AG09309 (cell line): ENCODE results near the gene VAPA.
A peak's percentile ranks its signal among the peaks of the same experiment; 100 is the strongest.

Experiments
- DNase-seq: peaks from one replicate; pipeline ENCODE4 v3.0.0-alpha.2; 2010; ENCODE audit warnings: low read depth
- H3K4me3 ChIP-seq: 2 replicates; pipeline ENCODE4 v1.5.1; 2011; ENCODE audit warnings: mild to moderate bottlenecking, low read depth, low read length, moderate library complexity; ENCODE audit not compliant: control insufficient read depth
- CTCF ChIP-seq: IDR thresholded peaks from 2 replicates; pipeline ENCODE4 v1.5.1; 2011; ENCODE audit warnings: mild to moderate bottlenecking, low read depth, low read length, inconsistent platforms; ENCODE audit not compliant: insufficient read depth, control insufficient read depth; ENCODE audit errors: missing control alignments

VAPA gene

GRCh38 chr18:9876867-9877654, 36.8 kb upstream of the VAPA start:
- DNase-seq = peak; percentile 88
- H3K4me3 ChIP-seq = peak overlapping the region; percentile 29
- TF ChIP-seq CTCF = no peak

- no peak for DNase-seq
- no peak for TF ChIP-seq CTCF
- H3K4me3 ChIP-seq = peak overlapping the region; percentile 29
Observed at GRCh38 chr18:9877655-9878014, 36.2 kb upstream of the VAPA start.

DNA sequence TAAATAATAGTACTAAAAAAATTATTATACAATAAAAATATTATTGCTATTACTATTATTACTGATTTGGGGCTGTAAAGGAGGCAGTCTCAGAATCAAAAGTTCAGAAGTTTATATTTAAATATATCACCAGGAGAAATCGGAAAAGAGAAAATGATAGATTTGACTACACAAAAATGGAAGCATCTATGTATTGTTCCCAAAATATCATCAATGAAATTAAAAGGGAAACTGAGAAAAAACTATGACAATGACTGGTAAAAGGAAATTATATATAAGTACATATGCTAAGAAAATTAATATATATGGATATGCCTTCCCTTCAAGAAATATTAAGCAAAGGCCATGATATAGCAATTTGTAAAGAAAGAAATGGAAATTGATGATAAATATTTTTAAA, 35.7 kb upstream of the VAPA start:
- no peak for TF ChIP-seq CTCF
- H3K4me3 ChIP-seq = no peak overlapping the region
- DNase-seq = no peak

DNA sequence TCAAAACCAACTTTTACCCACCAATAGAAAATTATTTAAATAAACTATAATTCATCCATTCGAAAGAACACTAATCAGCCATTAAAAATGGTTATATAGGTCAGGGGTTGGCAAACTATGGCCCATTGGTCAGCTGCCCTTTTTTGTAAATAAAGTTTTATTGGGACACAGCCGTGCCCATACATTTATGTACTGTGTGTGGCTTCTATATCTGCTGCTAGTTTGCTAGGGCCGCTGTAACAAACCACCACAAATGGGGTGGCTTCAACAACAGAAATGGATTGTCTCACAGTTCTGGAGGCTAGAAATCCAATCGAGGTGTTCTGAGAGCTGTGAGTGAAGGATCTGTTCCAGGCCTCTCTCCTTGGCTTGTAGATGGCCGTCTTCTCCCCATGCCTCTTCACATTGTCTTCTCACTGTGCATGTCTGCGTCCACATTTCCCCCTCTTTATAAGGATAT, 35.0 kb upstream of the VAPA start:
- no peak overlapping the region for H3K4me3 ChIP-seq
- no peak for TF ChIP-seq CTCF
- no peak for DNase-seq

DNA sequence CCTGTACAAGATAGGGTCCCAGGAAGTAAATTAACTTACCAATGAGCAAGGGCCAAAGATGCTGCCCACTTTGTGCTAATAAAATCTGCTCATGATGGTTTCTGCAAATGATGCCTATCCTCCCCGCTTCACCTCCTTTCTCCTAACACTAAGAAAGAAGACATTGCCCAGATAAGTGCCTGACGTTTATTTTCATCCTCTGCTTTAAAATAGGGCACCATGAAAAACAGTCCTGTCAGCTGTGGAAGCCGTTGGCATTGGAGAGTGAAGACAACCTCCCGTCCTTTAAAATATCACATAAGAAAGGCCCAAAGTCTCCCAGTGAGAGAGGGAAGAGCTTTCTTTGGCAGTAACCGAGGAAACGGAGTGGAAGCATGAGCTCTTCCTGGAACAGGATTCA, 29.7 kb upstream of the VAPA start:
- no peak for TF ChIP-seq CTCF
- DNase-seq = no peak
- no peak overlapping the region for H3K4me3 ChIP-seq

DNA sequence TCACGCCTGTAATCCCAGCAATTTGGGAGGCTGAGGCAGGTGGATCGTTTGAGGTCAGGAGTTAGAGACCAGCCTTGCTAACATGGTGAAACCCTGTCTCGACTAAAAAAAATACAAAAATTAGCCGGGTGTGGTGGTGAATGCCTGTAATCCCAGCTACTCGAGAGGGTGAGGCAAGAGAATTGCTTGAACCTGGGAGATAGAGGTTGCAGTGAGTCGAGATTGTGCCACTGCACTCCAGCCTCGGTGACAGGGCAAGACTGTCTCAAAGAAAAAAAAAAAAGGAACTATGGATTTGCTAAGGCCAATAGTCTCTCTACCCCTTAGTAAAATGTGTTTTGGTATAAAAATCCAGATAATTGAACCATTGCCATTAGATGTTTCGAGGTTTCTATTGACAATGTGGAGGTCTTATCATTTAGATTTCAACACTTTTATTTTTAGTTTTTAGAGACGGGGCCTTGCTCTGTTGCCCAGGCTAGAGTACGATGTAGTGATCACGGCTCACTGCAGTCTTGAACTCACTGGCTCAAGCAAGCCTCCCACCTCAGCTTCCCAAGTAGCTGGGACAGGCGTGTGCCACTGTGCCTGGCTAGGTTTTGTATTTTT, 29.2 kb upstream of the VAPA start:
- TF ChIP-seq CTCF = no peak
- H3K4me3 ChIP-seq = no peak overlapping the region
- no peak for DNase-seq
